HepG2 (cell line): ENCODE data around the gene UFSP2. TPM values are rescaled to one million over a fixed set of nuclear protein-coding genes. Genes with fewer than 3 reads are reported as not detected.

Source experiments
- ATF2 ChIP-seq: sonication (generic); formaldehyde crosslinking; IDR thresholded peaks from 2 replicates; pipeline ENCODE4 v1.4.0; 2020; ENCODE audit warnings: missing genetic modification reagents
- CSRNP1 ChIP-seq: sonication (generic); formaldehyde crosslinking; IDR thresholded peaks from 2 replicates; pipeline ENCODE4 v1.8.1; 2023; ENCODE audit warnings: mild to moderate bottlenecking, missing genetic modification reagents
- ELF4 ChIP-seq: sonication (generic); formaldehyde crosslinking; IDR thresholded peaks from 2 replicates; pipeline ENCODE4 v1.5.0; 2020; ENCODE audit warnings: missing genetic modification reagents, mild to moderate bottlenecking, moderate library complexity, borderline replicate concordance
- ETV5 ChIP-seq: IDR thresholded peaks from 2 replicates; pipeline ENCODE4 v1.6.1; 2018; ENCODE audit warnings: missing biosample characterization, missing genetic modification reagents, inconsistent platforms, borderline replicate concordance
- FOXC1 ChIP-seq: sonication (generic); formaldehyde crosslinking; IDR thresholded peaks from 2 replicates; pipeline ENCODE4 v1.8.0; 2022; ENCODE audit warnings: mild to moderate bottlenecking, missing genetic modification reagents, borderline replicate concordance
- FOXK2 ChIP-seq: fragments of 450-650 bp; IDR thresholded peaks from 2 replicates; pipeline ENCODE4 v1.6.1; 2016
- GATA4 ChIP-seq: sonication (generic); IDR thresholded peaks from 2 replicates; pipeline ENCODE4 v1.6.1; 2016; ENCODE audit warnings: antibody characterized with exemption, low read depth, borderline replicate concordance
- IRF9 ChIP-seq: sonication (generic); formaldehyde crosslinking; IDR thresholded peaks from 2 replicates; pipeline ENCODE4 v1.8.0; 2022; ENCODE audit warnings: missing genetic modification reagents, mild to moderate bottlenecking, borderline replicate concordance
- KLF6 ChIP-seq: IDR thresholded peaks from 2 replicates; pipeline ENCODE4 v1.8.0; 2016; ENCODE audit warnings: missing biosample characterization, missing genetic modification reagents
- MYPOP ChIP-seq: sonication (generic); formaldehyde crosslinking; IDR thresholded peaks from 2 replicates; pipeline ENCODE4 v1.8.1; 2023; ENCODE audit warnings: mild to moderate bottlenecking, moderate library complexity, missing genetic modification reagents
- NAIF1 ChIP-seq: sonication (generic); formaldehyde crosslinking; IDR thresholded peaks from 2 replicates; pipeline ENCODE4 v1.5.0; 2020; ENCODE audit warnings: mild to moderate bottlenecking, missing genetic modification reagents, borderline replicate concordance
- NCOA2 ChIP-seq: sonication (generic); formaldehyde crosslinking; IDR thresholded peaks from 2 replicates; pipeline ENCODE4 v1.8.0; 2022; ENCODE audit warnings: inconsistent platforms
- NR2F2 ChIP-seq: IDR thresholded peaks from 2 replicates; pipeline ENCODE4 v1.6.1; 2012; ENCODE audit warnings: low read depth, inconsistent platforms, borderline replicate concordance
- PITX1 ChIP-seq: sonication (generic); formaldehyde crosslinking; IDR thresholded peaks from 2 replicates; pipeline ENCODE4 v1.5.1; 2020; ENCODE audit warnings: mild to moderate bottlenecking, missing genetic modification reagents
- POLR2G ChIP-seq: fragments of 200-400 bp; formaldehyde crosslinking; IDR thresholded peaks from 2 replicates; pipeline ENCODE4 v1.6.1; 2018; ENCODE audit warnings: mild to moderate bottlenecking, low read depth, low read length, moderate library complexity
- RBM39 ChIP-seq: fragments of 200-400 bp; formaldehyde crosslinking; IDR thresholded peaks from one replicate; pipeline ENCODE4 v1.6.1; 2018; ENCODE audit warnings: antibody characterized with exemption, mild to moderate bottlenecking, low read depth, low read length; ENCODE audit not compliant: poor library complexity, severe bottlenecking
- SMYD3 ChIP-seq: sonication (generic); formaldehyde crosslinking; IDR thresholded peaks from 2 replicates; pipeline ENCODE4 v1.8.1; 2023; ENCODE audit warnings: mild to moderate bottlenecking, missing genetic modification reagents
- TCF7L2 ChIP-seq: IDR thresholded peaks from 2 replicates; pipeline ENCODE4 v1.6.1; 2011; ENCODE audit warnings: mild to moderate bottlenecking, low read depth, low read length, moderate library complexity
- TOPORS ChIP-seq: sonication (generic); formaldehyde crosslinking; IDR thresholded peaks from 2 replicates; pipeline ENCODE4 v1.8.0; 2023; ENCODE audit warnings: mild to moderate bottlenecking, missing genetic modification reagents
- ZFX ChIP-seq: sonication (generic); formaldehyde crosslinking; IDR thresholded peaks from 2 replicates; pipeline ENCODE4 v1.4.0; 2020; ENCODE audit warnings: mild to moderate bottlenecking, low read depth, missing genetic modification reagents, moderate library complexity
- ZMYM2 ChIP-seq: sonication (generic); formaldehyde crosslinking; IDR thresholded peaks from 2 replicates; pipeline ENCODE4 v1.8.0; 2022; ENCODE audit warnings: mild to moderate bottlenecking, missing genetic modification reagents
- ZNF44 ChIP-seq: sonication (generic); formaldehyde crosslinking; IDR thresholded peaks from 2 replicates; pipeline ENCODE4 v1.5.1; 2020; ENCODE audit warnings: mild to moderate bottlenecking, missing genetic modification reagents
- ZNF552 ChIP-seq: sonication (generic); formaldehyde crosslinking; IDR thresholded peaks from 2 replicates; pipeline ENCODE4 v1.9.0; 2022; ENCODE audit warnings: missing genetic modification reagents, mild to moderate bottlenecking, borderline replicate concordance
- ZNF674 ChIP-seq: sonication (generic); formaldehyde crosslinking; IDR thresholded peaks from 2 replicates; pipeline ENCODE4 v1.5.0; 2020; ENCODE audit warnings: low read depth, mild to moderate bottlenecking, missing genetic modification reagents
- ZNF746 ChIP-seq: sonication (generic); formaldehyde crosslinking; IDR thresholded peaks from 2 replicates; pipeline ENCODE4 v1.8.0; 2022; ENCODE audit warnings: mild to moderate bottlenecking, missing genetic modification reagents
- ZNF792 ChIP-seq: IDR thresholded peaks from 2 replicates; pipeline ENCODE4 v1.6.1; 2016
- ZNF879 ChIP-seq: sonication (generic); formaldehyde crosslinking; IDR thresholded peaks from 2 replicates; pipeline ENCODE4 v1.8.1; 2023; ENCODE audit warnings: missing genetic modification reagents
- polyA plus RNA-seq, 8 experiments: library from polyadenylated mRNA; depleted of rRNA in 3 of 8; stranded (reverse) in 7 of 8; unstranded in 1 of 8; fragments of >200 nt; fragmentation: Illumina TruSeq in 4 of 8; extraction: Trizol in 4 of 8; gene quantifications; 2 replicates each; pipeline versions ENCODE4 v1.2.1 to v1.2.3, GENCODE V29; 2011 to 2016; ENCODE audit warnings: low read depth in 4 of 8, missing spikeins in 1 of 8, mixed read lengths in 1 of 8; ENCODE audit not compliant: insufficient read depth in 1 of 8
- total RNA-seq, 5 experiments: library from RNA; depleted of rRNA; stranded (reverse); fragments of >200 nt; fragmentation: Illumina TruSeq; extraction: Trizol; gene quantifications; 2 replicates each; pipeline ENCODE4 v1.2.3, GENCODE V29; 2016; ENCODE audit warnings: low read depth in 1 of 5

UFSP2 gene
- total and polyA plus RNA-seq, 2 of the 13 experiments (the other 11 are each of a cell fraction or from before 2014, with no cell fraction given), result 24.1 to 32.3 TPM

GRCh38 chr4:185396724-185397385 lies 28.9 kb downstream of the UFSP2 start, which contains the start of gene ANKRD37 (continued):
- TF ChIP-seq CSRNP1 (CRISPR knock-in tag) (peak; percentile 1; the same call in 1 of the 2 replicates), ETV5 (CRISPR knock-in tag) (peak; percentile 70), ATF2 (CRISPR knock-in tag) (no peak; the same call in 1 of the 2 replicates), TCF7L2 (no peak), IRF9 (CRISPR knock-in tag) (no peak), POLR2G (peak; percentile 93), PITX1 (CRISPR knock-in tag) (peak; percentile 94; the same call in 1 of the 2 replicates), NCOA2 (CRISPR knock-in tag) (peak; percentile 34; the same call in 1 of the 2 replicates), RBM39 (peak; percentile 22), NAIF1 (CRISPR knock-in tag) (peak; percentile 16; the same call in 1 of the 2 replicates), FOXC1 (CRISPR knock-in tag) (no peak), ELF4 (CRISPR knock-in tag) (0 out of 2 replicates have a peak, but pooled peaks have one; percentile 24), FOXK2 (no peak), ZNF746 (CRISPR knock-in tag) (peak; percentile 39; the same call in 1 of the 2 replicates), KLF6 (CRISPR knock-in tag) (no peak), MYPOP (CRISPR knock-in tag) (0 out of 2 replicates have a peak, but pooled peaks have one; percentile 34), SMYD3 (CRISPR knock-in tag) (no peak), ZNF674 (CRISPR knock-in tag) (no peak), GATA4 (peak; percentile 76; the same call in 1 of the 2 replicates), ZNF792 (CRISPR knock-in tag) (no peak), TOPORS (no peak), ZMYM2 (CRISPR knock-in tag) (no peak), ZFX (CRISPR knock-in tag) (peak; percentile 62), ZNF879 (CRISPR knock-in tag) (no peak; the same call in 1 of the 2 replicates), NR2F2 (no peak), ZNF44 (CRISPR knock-in tag) (peak; percentile 69; the same call in 1 of the 2 replicates), ZNF552 (CRISPR knock-in tag) (no peak)
